DMS153 treated with DMSO at 0.1 percent for 48 hours (cell line): ENCODE data around the gene ATP9B.

Source experiments
- DNase-seq: peaks from one replicate; lab custom pipeline; 2025; ENCODE audit not compliant: unreplicated experiment; lab: John Stamatoyannopoulos, UW

ATP9B gene

GRCh38 chr18:79068937-79069716, at the start of gene ATP9B:
Gene ATP9B, plus strand, starts transcription at chr18:79069394. Its CDS starts 17 bp downstream, at chr18:79069411.
- DNase-seq = peak; percentile 81

GRCh38 chr18:79019881-79020280, 49.3 kb upstream of the ATP9B start:
- no peak for DNase-seq

GRCh38 chr18:79022603-79023002, 46.6 kb upstream of the ATP9B start:
- DNase-seq = no peak

- no peak for DNase-seq
Observed at GRCh38 chr18:79026491-79026890, 42.7 kb upstream of the ATP9B start.

GRCh38 chr18:79030680-79031079, 38.5 kb upstream of the ATP9B start:
- DNase-seq = no peak

GRCh38 chr18:79042276-79042675, 26.9 kb upstream of the ATP9B start:
- DNase-seq = no peak

GRCh38 chr18:79043288-79043687, 25.9 kb upstream of the ATP9B start:
- DNase-seq = no peak

GRCh38 chr18:79046522-79046921, 22.7 kb upstream of the ATP9B start:
- DNase-seq = peak; percentile 33

GRCh38 chr18:79047556-79048244, 21.5 kb upstream of the ATP9B start:
- DNase-seq = no peak

- no peak for DNase-seq
Observed at GRCh38 chr18:79048245-79048632, 21.0 kb upstream of the ATP9B start.

GRCh38 chr18:79049506-79049905, 19.7 kb upstream of the ATP9B start:
- DNase-seq = no peak

- no peak for DNase-seq
Observed at GRCh38 chr18:79050005-79050404, 19.2 kb upstream of the ATP9B start.

GRCh38 chr18:79056827-79057367, 12.3 kb upstream of the ATP9B start:
- no peak for DNase-seq

- no peak for DNase-seq
Observed at GRCh38 chr18:79058007-79058406, 11.2 kb upstream of the ATP9B start.

GRCh38 chr18:79062806-79063205, 6.4 kb upstream of the ATP9B start:
- DNase-seq = no peak

- peak; percentile 92 for DNase-seq
Observed at GRCh38 chr18:79064228-79064627, 5.0 kb upstream of the ATP9B start.

- DNase-seq = no peak
Observed at GRCh38 chr18:79065802-79066201, 3.4 kb upstream of the ATP9B start.

- DNase-seq = no peak
Observed at GRCh38 chr18:79067611-79068010, 1.6 kb upstream of the ATP9B start.

GRCh38 chr18:79068341-79068936, 755 bp upstream of the ATP9B start:
- DNase-seq = no peak

- peak; percentile 31 for DNase-seq
Observed at GRCh38 chr18:79069717-79070151, 540 bp downstream of the ATP9B start.

- DNase-seq = no peak
Observed at GRCh38 chr18:79070486-79070885, 1.3 kb downstream of the ATP9B start.

- no peak for DNase-seq
Observed at GRCh38 chr18:79071037-79071436, 1.8 kb downstream of the ATP9B start.
